ENCODE results near the gene RPL41.

DNA sequence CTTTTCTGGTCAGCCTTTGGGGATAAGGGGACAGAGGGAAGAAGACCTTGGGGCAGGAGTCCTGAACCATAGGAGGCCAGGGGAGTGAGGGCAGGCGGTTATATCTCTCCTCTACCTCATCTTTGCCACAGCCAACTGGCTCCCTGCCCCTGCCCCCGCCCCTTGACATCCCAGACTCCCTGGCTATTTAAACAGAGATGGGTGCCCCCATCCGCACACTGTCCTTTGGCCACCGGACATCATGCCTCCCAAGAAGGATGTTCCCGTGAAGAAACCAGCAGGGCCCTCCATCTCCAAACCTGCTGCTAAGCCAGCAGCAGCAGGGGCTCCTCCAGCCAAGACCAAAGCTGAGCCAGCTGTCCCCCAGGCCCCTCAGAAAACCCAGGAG lies 37.2 kb downstream of the RPL41 start:
- TF ChIP-seq, protein P1, sequence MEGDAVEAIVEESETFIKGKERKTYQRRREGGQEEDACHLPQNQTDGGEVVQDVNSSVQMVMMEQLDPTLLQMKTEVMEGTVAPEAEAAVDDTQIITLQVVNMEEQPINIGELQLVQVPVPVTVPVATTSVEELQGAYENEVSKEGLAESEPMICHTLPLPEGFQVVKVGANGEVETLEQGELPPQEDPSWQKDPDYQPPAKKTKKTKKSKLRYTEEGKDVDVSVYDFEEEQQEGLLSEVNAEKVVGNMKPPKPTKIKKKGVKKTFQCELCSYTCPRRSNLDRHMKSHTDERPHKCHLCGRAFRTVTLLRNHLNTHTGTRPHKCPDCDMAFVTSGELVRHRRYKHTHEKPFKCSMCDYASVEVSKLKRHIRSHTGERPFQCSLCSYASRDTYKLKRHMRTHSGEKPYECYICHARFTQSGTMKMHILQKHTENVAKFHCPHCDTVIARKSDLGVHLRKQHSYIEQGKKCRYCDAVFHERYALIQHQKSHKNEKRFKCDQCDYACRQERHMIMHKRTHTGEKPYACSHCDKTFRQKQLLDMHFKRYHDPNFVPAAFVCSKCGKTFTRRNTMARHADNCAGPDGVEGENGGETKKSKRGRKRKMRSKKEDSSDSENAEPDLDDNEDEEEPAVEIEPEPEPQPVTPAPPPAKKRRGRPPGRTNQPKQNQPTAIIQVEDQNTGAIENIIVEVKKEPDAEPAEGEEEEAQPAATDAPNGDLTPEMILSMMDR (IDR thresholded peaks at IDR 0.05), result no peak
- no peak for TF ChIP-seq EZH2phosphoT487 (IDR thresholded peaks at IDR 0.05)
- TF ChIP-seq EZH2 (IDR thresholded peaks at IDR 0.05), result no peak

Measured in neural progenitor cell (in vitro differentiated cells).